SK-N-MC (cell line): ENCODE results near the gene WASL.

ENCODE experiments used
- EZH2 ChIP-seq: fragments of 200-600 bp; sonication (generic); IDR thresholded peaks from one replicate; pipeline ENCODE4 v1.6.1; 2017; ENCODE audit warnings: antibody characterized with exemption
- POLR2AphosphoS5 ChIP-seq: IDR thresholded peaks from 2 replicates; pipeline ENCODE4 v1.6.1; 2012; ENCODE audit warnings: mild to moderate bottlenecking, low read depth, low read length, borderline replicate concordance

DNA sequence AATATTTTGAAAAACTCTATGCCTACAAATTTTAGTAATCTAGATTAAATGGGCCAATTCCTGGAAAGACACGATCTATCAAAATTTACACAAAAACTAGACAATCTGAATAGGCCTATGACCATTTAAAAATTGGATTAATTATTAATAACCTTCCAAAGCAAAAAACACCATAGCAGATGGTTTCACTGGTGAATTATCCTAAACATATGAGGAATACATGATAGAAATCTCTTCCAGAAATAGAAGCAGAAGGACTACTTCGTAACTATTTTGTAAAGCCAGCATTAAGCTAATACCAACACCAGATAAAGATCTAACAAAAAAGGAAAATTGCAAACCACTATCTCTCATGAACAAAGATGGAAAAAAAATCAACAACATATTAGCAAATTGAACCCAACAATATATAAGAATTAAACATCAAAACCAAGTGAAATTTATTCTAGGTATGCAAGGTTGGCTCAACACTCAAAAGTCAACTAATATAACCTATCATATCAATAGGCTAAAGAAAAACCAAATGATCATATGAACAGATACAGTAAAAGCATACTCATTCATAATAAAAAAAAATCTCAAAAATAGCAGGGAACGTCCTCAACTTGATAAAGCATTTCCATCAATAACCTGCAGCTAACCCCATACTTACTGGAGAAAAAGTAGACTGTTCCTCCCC is 16.3 kb downstream of the WASL start:
- TF ChIP-seq POLR2AphosphoS5 (no peak), EZH2 (no peak)
